ENCODE measurements around the gene SLC39A11. TPM values are rescaled to one million over a fixed set of nuclear protein-coding genes. Genes with fewer than 3 reads are reported as not detected.
A peak's percentile ranks its signal among the peaks of the same experiment; 100 is the strongest.

Gene SLC39A11
- total and polyA plus RNA-seq, 2 of the 13 experiments (the other 11 are each of a cell fraction or from before 2014, with no cell fraction given) = 17.2 to 31.5 TPM

DNA sequence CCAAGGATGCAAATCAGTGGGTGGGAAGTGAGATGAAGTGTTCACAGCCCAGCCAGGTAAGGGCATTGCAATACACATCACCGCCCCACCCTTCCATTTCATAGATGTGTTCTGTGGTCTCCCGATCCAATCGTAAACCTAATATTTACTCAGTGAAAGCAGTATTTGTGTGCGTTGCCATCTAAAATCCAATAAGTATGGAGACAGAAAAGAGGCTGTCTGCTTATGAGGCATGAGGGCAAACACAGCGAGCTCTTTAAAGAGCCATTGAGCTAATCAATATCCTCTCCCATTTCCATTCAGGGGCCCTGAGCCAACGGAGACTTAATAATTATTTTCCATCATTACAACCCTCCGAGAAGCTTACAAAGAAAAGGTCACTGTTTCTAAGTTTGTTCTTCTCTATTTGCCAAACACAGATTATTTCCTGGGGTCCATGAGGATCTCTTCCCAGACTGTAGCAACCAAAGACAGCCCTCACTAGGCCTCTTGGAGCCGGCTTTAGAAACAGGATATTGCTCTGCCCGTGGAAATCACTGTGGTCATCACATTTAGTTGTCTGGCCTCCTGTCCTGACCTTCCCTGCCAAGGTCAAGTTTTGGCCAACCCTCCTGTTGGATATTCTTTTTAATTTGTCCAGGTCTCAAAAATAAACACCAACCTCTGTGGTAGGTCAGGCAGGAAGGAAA, 120.1 kb downstream of the SLC39A11 start (continued):
- TF ChIP-seq, protein P1, sequence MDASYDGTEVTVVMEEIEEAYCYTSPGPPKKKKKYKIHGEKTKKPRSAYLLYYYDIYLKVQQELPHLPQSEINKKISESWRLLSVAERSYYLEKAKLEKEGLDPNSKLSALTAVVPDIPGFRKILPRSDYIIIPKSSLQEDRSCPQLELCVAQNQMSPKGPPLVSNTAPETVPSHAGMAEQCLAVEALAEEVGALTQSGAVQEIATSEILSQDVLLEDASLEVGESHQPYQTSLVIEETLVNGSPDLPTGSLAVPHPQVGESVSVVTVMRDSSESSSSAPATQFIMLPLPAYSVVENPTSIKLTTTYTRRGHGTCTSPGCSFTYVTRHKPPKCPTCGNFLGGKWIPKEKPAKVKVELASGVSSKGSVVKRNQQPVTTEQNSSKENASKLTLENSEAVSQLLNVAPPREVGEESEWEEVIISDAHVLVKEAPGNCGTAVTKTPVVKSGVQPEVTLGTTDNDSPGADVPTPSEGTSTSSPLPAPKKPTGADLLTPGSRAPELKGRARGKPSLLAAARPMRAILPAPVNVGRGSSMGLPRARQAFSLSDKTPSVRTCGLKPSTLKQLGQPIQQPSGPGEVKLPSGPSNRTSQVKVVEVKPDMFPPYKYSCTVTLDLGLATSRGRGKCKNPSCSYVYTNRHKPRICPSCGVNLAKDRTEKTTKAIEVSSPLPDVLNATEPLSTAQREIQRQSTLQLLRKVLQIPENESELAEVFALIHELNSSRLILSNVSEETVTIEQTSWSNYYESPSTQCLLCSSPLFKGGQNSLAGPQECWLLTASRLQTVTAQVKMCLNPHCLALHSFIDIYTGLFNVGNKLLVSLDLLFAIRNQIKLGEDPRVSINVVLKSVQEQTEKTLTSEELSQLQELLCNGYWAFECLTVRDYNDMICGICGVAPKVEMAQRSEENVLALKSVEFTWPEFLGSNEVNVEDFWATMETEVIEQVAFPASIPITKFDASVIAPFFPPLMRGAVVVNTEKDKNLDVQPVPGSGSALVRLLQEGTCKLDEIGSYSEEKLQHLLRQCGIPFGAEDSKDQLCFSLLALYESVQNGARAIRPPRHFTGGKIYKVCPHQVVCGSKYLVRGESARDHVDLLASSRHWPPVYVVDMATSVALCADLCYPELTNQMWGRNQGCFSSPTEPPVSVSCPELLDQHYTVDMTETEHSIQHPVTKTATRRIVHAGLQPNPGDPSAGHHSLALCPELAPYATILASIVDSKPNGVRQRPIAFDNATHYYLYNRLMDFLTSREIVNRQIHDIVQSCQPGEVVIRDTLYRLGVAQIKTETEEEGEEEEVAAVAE (CRISPR knock-in tag; IDR thresholded peaks at IDR 0.05; ENCODE audit: borderline replicate concordance) = 0 out of 2 replicates have a peak, but pooled peaks have one; percentile 16
- TF ChIP-seq ZNF3 (CRISPR knock-in tag; IDR thresholded peaks at IDR 0.05) (no peak), GZF1 (CRISPR knock-in tag; IDR thresholded peaks at IDR 0.05) (no peak), REXO4 (CRISPR knock-in tag; IDR thresholded peaks at IDR 0.05; ENCODE audit: borderline replicate concordance) (no peak), TCF12 (IDR thresholded peaks at IDR 0.05) (no peak), TCF12 (CRISPR knock-in tag; IDR thresholded peaks at IDR 0.05) (peak; percentile 86), ZNF777 (CRISPR knock-in tag; IDR thresholded peaks at IDR 0.05) (no peak), ZNF549 (CRISPR knock-in tag; IDR thresholded peaks at IDR 0.05) (no peak), ZBTB3 (CRISPR knock-in tag; IDR thresholded peaks at IDR 0.05; ENCODE audit: borderline replicate concordance, low read depth) (no peak), EHMT2 (IDR thresholded peaks at IDR 0.05; ENCODE audit: borderline replicate concordance, low read depth, low read length) (no peak; the same call in 1 of the 2 replicates), ZSCAN22 (CRISPR knock-in tag; IDR thresholded peaks at IDR 0.05) (no peak), ZSCAN25 (CRISPR knock-in tag; IDR thresholded peaks at IDR 0.05) (no peak), ZMYM4 (CRISPR knock-in tag; IDR thresholded peaks at IDR 0.05) (peak; percentile 33; the same call in 1 of the 2 replicates), ATF7-NPFF (CRISPR knock-in tag; IDR thresholded peaks at IDR 0.05; ENCODE audit: low read depth) (no peak), RBM39 (IDR thresholded peaks at IDR 0.05; ENCODE audit: low read depth, low read length, poor library complexity, severe bottlenecking) (no peak), ZMYM3 (CRISPR knock-in tag; IDR thresholded peaks at IDR 0.05) (no peak), CCAR2 (optimal IDR thresholded peaks at IDR 0.05; ENCODE audit: low read depth, low read length) (no peak), ZNF296 (CRISPR knock-in tag; conservative IDR thresholded peaks at IDR 0.05) (no peak), HES4 (CRISPR knock-in tag; IDR thresholded peaks at IDR 0.05; ENCODE audit: borderline replicate concordance) (no peak), GTF3A (CRISPR knock-in tag; conservative IDR thresholded peaks at IDR 0.05) (no peak), ZNF790 (CRISPR knock-in tag; IDR thresholded peaks at IDR 0.05; ENCODE audit: borderline replicate concordance) (no peak)
- TF ChIP-seq, protein P2, sequence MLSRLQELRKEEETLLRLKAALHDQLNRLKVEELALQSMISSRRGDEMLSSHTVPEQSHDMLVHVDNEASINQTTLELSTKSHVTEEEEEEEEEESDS (CRISPR knock-in tag; IDR thresholded peaks at IDR 0.05; ENCODE audit: borderline replicate concordance) = no peak
- TF ChIP-seq, protein P3, sequence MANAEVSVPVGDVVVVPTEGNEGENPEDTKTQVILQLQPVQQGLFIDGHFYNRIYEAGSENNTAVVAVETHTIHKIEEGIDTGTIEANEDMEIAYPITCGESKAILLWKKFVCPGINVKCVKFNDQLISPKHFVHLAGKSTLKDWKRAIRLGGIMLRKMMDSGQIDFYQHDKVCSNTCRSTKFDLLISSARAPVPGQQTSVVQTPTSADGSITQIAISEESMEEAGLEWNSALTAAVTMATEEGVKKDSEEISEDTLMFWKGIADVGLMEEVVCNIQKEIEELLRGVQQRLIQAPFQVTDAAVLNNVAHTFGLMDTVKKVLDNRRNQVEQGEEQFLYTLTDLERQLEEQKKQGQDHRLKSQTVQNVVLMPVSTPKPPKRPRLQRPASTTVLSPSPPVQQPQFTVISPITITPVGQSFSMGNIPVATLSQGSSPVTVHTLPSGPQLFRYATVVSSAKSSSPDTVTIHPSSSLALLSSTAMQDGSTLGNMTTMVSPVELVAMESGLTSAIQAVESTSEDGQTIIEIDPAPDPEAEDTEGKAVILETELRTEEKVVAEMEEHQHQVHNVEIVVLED (CRISPR knock-in tag; IDR thresholded peaks at IDR 0.05; ENCODE audit: borderline replicate concordance) = no peak
- TF ChIP-seq, protein P4, sequence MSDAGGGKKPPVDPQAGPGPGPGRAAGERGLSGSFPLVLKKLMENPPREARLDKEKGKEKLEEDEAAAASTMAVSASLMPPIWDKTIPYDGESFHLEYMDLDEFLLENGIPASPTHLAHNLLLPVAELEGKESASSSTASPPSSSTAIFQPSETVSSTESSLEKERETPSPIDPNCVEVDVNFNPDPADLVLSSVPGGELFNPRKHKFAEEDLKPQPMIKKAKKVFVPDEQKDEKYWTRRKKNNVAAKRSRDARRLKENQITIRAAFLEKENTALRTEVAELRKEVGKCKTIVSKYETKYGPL (CRISPR knock-in tag; IDR thresholded peaks at IDR 0.05) = no peak

All from HepG2 (cell line).